Stimulated activated CD4-positive, alpha-beta T cell treated with anti-CD3 and anti-CD28 coated beads, TNF-alpha, amount 100 ng/mL, for 48 hours (primary cell): ENCODE data around the gene FAM186B.

Source experiments
- DNase-seq, 3 donors: peaks; one replicate each; pipeline ENCODE4 v3.0.0-alpha.2; 2020; ENCODE audit warnings: low read depth in 3 of 3

FAM186B gene

GRCh38 chr12:49567611-49568441, 37.6 kb downstream of the FAM186B start, which contains the start of gene MCRS1:
TSS of gene MCRS1 (minus strand) at chr12:49568142. CDS start at chr12:49566731, 1,411 bp downstream.
- peak; percentile 76 to 85 (median 78) for DNase-seq

DNA sequence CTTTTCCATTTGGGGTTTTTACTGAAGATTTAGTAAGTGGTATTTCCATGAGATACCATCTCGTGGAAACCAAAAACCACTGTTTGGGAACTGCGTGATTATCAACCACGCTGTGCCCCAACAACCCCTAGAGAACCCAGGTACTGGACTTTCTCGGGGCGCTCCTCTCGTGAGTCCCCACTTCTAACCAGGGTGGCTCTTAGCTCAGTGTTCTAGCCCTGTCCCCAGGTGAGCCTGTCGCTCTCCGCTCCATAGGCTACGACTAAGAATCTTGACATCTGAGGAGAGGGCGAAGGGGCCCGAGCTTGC, 38.2 kb downstream of the FAM186B start:
- DNase-seq, result no peak

DNA sequence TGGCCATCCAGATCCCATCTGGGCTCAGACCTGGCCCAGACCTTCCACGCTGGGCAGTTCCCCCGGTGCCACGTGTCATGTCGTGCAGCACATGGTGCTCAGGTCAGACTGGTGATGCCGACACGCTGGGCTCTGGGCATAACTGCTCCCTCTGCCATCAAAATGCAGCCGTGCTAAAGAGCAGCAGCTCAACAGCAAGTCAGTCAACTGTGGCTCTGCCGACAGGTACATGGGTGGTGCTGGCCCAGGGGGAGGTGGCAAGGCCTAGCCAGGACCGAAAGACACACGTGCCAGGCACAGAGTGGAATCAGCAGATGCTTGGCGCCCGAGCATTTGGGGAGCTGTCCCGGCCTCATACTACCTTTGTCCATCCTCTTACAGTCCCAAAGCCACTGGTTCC, 39.1 kb downstream of the FAM186B start:
- DNase-seq, result no peak

DNA sequence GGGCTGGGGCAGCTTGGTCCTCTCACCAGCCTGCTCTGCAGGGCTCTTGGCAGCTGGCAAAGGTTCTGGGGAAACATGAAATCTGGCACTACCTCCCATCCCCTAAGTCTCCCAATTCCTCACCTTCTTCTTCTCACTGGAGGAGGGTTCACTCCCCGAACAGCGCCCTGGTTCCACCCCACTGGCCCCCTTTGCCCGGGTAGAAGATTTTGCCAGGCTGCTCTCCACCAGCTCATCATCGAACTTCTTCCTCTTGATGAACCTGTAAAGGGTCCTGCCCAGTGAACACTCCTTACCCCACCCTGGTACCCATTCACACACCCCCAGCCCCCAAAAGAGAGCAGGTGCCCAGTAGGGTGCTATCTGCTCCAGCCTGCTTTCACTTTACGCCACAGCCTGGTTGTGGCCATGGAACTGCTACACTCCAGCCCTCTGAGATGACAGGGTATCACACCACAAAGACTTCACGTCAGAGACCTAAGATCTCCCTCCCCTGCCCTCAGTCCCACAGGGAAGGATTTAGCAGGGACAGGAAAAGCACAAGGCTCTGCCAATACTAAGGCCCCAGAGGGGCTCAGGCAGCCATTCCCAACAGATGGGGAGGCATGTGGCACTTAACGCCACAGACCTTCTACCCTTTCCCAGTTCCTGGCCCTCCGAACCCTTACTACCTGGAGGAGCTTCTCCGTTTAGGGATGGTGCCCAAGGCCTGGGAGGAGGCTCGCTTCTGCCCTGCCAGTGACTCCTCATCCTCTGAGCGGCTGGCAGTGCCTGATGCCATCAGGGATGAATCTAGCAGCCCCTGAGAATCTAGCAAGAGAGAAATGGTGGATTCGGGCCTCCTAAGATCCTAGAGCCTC, 39.8 kb downstream of the FAM186B start:
- DNase-seq, result no peak

DNA sequence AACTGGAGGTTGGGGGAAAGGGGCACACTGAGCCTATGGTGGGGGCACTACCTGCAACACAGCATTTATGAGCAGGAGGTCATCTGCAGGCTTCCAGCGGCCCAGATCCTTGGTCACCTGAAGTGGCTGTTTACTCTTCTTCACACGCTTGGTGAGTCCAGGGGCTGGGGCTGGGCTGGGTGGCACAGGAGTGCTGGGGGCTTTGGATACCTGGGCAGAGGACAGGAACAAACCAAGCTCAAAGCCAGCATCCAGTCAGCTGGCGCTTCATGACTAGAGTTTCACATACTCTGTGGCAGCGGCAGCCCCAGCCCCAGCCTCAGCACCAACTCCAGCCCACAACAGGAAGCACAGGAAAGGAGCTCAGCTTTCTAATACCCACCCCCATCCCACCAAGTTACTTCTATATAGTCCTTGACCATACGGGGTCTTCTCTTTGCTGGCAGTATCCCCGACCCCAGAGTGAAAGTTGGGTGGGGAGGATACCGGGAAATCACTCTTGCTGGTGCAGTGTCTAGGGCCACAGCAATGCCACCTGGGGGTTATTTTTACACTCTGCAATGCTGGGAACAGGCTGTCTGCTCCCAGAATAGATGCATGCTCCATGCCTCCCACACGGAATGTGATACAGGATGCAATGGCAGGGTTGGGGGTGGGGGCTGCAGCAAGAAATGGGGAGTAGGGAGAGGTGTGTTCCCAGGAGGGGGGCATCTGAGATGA, 40.6 kb downstream of the FAM186B start:
- no peak for DNase-seq

- DNase-seq, result no peak
These were observed 41.3 kb downstream of the FAM186B start for GRCh38 chr12:49563951-49564685.

GRCh38 chr12:49562831-49563230, 42.6 kb downstream of the FAM186B start:
- no peak for DNase-seq

DNA sequence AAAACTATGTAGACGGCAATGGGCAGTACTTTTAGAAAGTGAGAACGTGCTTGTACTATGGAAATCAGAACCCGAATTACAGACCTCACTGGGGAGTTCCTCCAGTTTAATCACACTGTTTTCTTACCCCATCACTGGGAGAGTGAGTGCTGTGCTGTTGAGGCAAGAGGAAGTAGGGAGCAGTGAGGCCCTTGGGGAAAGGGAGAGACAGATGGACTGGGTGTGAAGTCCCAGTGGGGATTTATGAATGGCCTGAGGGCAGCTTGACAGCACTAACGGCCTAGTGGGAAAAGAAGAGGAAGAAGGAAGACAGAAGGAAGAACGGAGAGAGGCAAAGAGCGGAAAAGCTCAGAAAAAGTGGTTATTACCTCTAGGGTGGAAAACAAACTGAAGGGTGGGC, 43.2 kb downstream of the FAM186B start:
- DNase-seq, result no peak

- DNase-seq, result no peak
These were observed 44.7 kb downstream of the FAM186B start for GRCh38 chr12:49560695-49561094.

DNA sequence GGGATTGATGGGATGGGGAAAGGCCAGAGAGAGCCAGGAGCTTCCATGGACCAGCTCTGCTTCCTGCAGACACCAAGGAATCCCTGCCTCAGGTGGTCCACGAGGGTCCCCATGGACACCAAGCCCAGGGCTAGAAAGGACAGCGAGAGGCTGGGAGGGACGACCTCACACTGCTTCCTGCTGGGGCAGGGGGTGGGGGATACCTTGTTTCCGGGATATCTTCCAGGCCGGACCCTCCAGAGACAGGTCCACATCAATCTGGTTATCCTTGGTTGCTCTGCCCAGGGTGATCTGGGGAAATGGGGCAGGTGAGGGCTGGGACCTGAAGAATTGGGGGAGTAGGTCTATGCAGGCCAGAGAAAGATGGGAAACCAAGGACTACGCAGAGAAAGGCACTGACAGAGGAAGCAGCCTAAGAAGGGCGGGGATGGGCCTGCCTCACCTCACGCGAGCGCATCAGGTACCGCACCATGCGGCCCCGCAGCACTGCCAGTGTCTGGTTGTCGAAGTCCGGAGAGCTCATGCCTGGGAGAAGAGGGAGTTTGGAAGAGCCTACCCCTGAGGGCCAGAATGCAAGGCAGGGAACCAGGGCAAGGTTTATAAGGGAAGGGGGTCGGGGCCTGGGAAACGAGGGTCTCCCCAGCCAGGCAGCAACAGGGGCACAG, 46.3 kb downstream of the FAM186B start:
- DNase-seq, result no peak

GRCh38 chr12:49558526-49558925, 46.9 kb downstream of the FAM186B start:
- DNase-seq, result no peak

DNA sequence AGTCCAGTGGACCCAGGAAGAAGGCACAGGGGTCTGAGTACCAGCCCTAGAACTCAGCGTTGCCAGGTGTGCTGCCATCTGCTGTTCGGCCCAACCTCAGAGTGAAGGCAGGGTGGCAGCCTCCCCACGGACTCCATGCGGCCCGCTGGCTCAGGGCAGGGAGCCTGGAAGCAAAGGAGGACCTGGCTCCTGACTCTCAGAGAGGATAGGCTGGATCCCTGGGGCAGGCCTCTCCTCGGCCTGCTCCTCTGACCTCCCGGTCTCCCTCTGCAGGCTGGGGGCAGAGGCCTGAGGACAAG, 47.6 kb downstream of the FAM186B start:
- DNase-seq, result no peak

DNA sequence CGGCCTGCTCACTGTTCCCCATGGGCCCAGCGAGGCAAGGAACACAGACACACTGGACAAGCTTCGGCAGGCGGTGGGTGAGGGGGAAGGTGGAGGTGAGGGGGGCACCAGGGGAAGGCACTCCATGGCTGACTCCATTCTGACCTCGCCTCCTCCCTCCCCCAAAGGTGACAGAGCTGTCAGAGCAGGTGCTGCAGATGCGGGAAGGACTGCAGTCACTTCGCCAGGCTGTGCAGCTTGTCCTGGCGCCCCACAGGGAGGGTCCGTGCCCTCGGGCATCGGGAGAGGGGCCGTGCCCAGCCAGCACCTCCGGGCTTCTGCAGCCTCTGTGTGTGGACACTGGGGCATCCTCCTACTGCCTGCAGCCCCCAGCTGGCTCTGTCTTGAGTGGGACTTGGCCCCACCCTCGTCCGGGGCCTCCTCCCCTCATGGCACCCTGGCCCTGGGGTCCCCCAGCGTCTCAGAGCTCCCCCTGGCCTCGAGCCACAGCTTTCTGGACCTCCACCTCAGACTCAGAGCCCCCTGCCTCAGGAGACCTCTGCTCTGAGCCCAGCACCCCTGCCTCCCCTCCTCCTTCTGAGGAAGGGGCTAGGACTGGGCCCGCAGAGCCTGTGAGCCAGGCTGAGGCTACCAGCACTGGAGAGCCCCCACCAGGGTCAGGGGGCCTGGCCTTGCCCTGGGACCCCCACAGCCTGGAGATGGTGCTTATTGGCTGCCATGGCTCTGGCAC, 48.1 kb downstream of the FAM186B start:
- no peak for DNase-seq

DNA sequence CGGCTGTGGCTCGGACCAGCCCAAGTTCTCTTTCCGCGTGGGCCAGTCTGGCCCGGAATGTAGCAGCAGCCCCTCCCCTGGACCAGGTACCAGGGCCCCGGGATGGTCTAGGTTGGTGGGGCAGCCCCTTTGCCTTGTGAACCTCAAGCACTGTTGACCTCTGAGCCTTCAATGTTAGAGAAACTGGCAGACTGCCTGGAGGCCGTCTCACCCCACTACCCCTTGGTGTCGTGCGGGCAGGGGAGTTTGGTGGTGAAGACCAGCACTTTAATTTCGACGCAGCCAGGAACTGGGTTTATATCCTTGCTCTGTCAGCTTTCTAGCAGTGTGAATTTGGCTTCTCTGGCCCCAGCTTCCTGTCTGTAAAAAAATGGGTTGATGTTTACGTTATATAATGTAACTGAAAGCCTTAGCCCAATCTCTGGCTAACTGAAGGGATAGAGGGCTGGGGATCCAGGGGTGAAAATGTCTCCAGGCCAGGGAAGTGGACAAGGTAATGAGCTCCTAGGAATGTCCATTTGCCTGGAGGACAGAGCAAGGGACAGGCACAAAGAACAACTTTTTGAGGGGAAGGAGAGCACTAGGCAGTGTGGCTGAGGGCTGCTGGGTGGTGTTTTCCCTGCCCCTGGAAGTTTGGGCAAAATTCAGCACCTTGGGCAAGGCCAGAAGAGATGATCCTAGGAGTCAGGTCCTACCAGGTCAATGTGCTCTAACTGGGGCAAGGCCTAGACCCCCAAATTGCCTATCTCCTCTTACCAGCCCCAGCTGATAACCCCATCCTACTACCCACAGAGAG, 48.9 kb downstream of the FAM186B start:
- no peak for DNase-seq

GRCh38 chr12:49555631-49556390, 49.6 kb downstream of the FAM186B start:
- DNase-seq, result no peak

- DNase-seq, result no peak
These were observed 51.2 kb downstream of the FAM186B start for GRCh38 chr12:49554266-49554665.

GRCh38 chr12:49553512-49554088, 51.8 kb downstream of the FAM186B start:
- DNase-seq, result no peak

DNA sequence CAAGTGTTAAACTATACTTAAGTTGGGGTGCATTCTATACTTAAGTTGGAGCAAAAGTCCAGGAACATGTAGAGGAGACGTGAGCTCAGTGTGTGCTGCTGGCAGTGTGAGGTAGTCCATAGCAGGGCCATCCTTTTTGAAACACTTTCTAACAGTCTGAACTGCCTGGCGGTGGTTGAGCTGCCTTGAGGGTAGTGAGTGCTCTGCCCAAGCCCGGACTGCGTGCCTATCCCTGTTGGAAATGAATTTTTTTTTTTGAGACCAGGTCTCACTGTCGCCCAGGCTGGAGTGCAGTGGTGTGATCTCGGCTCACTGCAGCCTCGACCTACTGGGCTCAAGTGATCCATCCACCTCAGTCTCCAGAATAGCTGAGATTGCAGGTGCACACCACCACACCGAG, 52.5 kb downstream of the FAM186B start:
- DNase-seq, result no peak

DNA sequence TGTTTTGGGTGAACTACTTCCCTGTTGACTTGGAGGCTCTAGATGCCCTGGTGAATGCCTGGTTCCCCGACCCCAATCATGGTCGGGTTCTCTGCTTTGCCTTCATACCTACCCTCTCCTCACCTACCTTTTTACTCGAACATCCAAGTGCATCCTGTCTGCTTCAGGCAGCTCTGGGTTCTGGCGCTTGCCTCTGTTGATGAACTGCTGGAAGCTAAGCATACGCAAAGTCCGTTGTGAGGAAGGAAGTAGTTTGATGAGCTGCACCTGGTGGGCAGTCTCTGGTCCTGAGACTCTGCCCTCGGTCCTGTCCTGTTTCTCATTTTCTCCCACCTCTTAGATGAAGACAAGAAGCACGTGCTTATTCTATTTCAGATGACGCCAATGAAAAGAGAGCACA, 53.0 kb downstream of the FAM186B start:
- DNase-seq, result no peak
